HK-2 (cell line): Measurements from ENCODE around the gene FOSL2.

Experiments used
- DNase-seq: peaks from one replicate; pipeline ENCODE4 v3.0.0-alpha.2; 2018; ENCODE audit not compliant: unreplicated experiment

Gene FOSL2

GRCh38 chr2:28449488-28450395, 57.1 kb downstream of the FOSL2 start:
- peak; percentile 72 for DNase-seq

GRCh38 chr2:28450901-28451565, 58.4 kb downstream of the FOSL2 start:
- no peak for DNase-seq

GRCh38 chr2:28451793-28452533, 59.3 kb downstream of the FOSL2 start:
- no peak for DNase-seq

- DNase-seq, result peak; percentile 78
Measured at GRCh38 chr2:28452534-28453081, 60.0 kb downstream of the FOSL2 start.

- DNase-seq, result no peak
Measured at GRCh38 chr2:28453396-28453795, 60.7 kb downstream of the FOSL2 start.

GRCh38 chr2:28454016-28454930, 61.6 kb downstream of the FOSL2 start:
- DNase-seq, result no peak

GRCh38 chr2:28457237-28457636, 64.6 kb downstream of the FOSL2 start:
- no peak for DNase-seq

- no peak for DNase-seq
Measured at GRCh38 chr2:28461056-28461455, 68.4 kb downstream of the FOSL2 start.

- DNase-seq, result no peak
Measured at GRCh38 chr2:28462122-28462521, 69.5 kb downstream of the FOSL2 start.

GRCh38 chr2:28463211-28463816, 70.7 kb downstream of the FOSL2 start:
- no peak for DNase-seq

- DNase-seq, result no peak
Measured at GRCh38 chr2:28463893-28464292, 71.2 kb downstream of the FOSL2 start.

- no peak for DNase-seq
Measured at GRCh38 chr2:28465148-28465885, 72.7 kb downstream of the FOSL2 start.
